Cardiac muscle cell (in vitro differentiated cells and primary cell): ENCODE results near the gene PRKCA. TPM values are rescaled to one million over a fixed set of nuclear protein-coding genes. Genes with fewer than 3 reads are reported as not detected.
"Not testable (repeated sequence)": the region's sequence is repeated elsewhere in the genome, so short reads cannot be mapped to it uniquely, and the experiment has no call there.

Experiments used
- DNase-seq, 2 donors: peaks; one replicate each; pipeline versions ENCODE4 v3.0.0 to v3.0.0-alpha.2; 2010 to 2017; ENCODE audit warnings: low read depth in 1 of 2, low spot score in 1 of 2
- H3K27ac ChIP-seq: fragments of 200-600 bp; sonication (generic); 2 replicates; pipeline ENCODE4 v1.5.1; 2016
- H3K27me3 ChIP-seq: fragments of 200-600 bp; sonication (generic); 2 replicates; pipeline ENCODE4 v1.6.0; 2016; ENCODE audit warnings: control low read depth
- H3K36me3 ChIP-seq: fragments of 200-600 bp; sonication (generic); 2 replicates; pipeline ENCODE4 v1.5.1; 2016; ENCODE audit warnings: control low read depth
- H3K4me1 ChIP-seq: fragments of 200-600 bp; sonication (generic); 2 replicates; pipeline ENCODE4 v1.8.1; 2017; ENCODE audit warnings: low read depth, mild to moderate bottlenecking, mixed run types
- H3K4me3 ChIP-seq: fragments of 200-600 bp; sonication (generic); 2 replicates; pipeline ENCODE4 v1.5.1; 2016; ENCODE audit warnings: mild to moderate bottlenecking
- H3K9me3 ChIP-seq: fragments of 200-600 bp; sonication (generic); 2 replicates; pipeline ENCODE4 v1.5.1; 2017; ENCODE audit warnings: low read depth, mild to moderate bottlenecking, control low read depth
- polyA plus RNA-seq: library from polyadenylated mRNA; unstranded; fragments of >200 nt; fragmentation: Nextera tagmentation; extraction: Ambion mirVana; gene quantifications from 2 replicates; pipeline ENCODE4 v1.2.1, GENCODE V29; 2016
- total RNA-seq: library from RNA; depleted of rRNA; stranded (reverse); fragments of >200 nt; gene quantifications from 2 replicates; pipeline ENCODE4 v1.2.3, GENCODE V29; 2016
- TF ChIP-seq, protein P1 (sequence below): IDR thresholded peaks from 2 replicates; pipeline ENCODE4 v1.5.1; 2012; ENCODE audit warnings: low read depth, mild to moderate bottlenecking, low read length

Gene PRKCA
- total and polyA plus RNA-seq, 2 experiments from 2014 or later = 3.1 to 10.3 TPM

DNA sequence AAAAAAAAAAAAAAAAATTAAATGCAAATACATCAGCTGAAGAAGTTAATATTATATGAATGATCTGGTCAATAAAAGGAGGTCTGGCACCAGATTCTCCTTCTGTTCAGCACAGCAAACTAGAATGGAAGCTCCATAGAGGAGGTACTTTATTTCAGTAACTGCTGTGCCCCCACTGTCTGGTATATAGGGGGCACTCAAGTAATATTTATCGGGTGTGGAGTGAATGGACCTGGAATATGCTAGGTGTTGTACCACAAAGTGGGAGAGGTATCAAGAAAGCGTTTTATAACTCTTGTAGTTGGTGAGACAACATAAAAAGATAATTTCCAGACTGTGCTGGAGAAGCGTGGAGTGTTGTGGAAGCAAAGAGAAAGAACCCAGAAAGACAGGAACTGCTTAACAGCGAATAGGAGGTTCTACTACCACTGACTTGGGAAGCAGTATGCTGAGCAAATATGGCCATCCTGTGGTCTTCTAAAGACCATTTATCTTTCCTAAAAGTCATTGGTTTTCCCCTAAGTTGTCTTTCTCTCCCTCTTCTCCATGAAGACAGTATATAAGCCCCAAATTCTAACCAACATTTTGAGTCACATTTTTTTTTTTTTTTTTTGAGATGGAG is 12.2 kb upstream of the PRKCA start:
- Histone ChIP-seq H3K27me3 (no peaks in the 10 kb centered on the region), H3K4me1 (no peaks in the 10 kb centered on the region), H3K36me3 (no peaks in the 10 kb centered on the region), H3K27ac (no peak overlapping the region), H3K4me3 (no peak overlapping the region), H3K9me3 (no peaks in the 10 kb centered on the region)
- TF ChIP-seq, protein P1, sequence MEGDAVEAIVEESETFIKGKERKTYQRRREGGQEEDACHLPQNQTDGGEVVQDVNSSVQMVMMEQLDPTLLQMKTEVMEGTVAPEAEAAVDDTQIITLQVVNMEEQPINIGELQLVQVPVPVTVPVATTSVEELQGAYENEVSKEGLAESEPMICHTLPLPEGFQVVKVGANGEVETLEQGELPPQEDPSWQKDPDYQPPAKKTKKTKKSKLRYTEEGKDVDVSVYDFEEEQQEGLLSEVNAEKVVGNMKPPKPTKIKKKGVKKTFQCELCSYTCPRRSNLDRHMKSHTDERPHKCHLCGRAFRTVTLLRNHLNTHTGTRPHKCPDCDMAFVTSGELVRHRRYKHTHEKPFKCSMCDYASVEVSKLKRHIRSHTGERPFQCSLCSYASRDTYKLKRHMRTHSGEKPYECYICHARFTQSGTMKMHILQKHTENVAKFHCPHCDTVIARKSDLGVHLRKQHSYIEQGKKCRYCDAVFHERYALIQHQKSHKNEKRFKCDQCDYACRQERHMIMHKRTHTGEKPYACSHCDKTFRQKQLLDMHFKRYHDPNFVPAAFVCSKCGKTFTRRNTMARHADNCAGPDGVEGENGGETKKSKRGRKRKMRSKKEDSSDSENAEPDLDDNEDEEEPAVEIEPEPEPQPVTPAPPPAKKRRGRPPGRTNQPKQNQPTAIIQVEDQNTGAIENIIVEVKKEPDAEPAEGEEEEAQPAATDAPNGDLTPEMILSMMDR = peak; percentile 20
- DNase-seq = no peak

- no peak overlapping the region for H3K27ac ChIP-seq
- H3K36me3 ChIP-seq = no peaks in the 10 kb centered on the region
- TF ChIP-seq, protein P1 = no peak
- H3K9me3 ChIP-seq = no peaks in the 10 kb centered on the region
- no peak overlapping the region for H3K4me3 ChIP-seq
- no peaks in the 10 kb centered on the region for H3K4me1 ChIP-seq
- no peaks in the 10 kb centered on the region for H3K27me3 ChIP-seq
- no peak for DNase-seq
Observed at GRCh38 chr17:66292353-66292752, 10.1 kb upstream of the PRKCA start.

DNA sequence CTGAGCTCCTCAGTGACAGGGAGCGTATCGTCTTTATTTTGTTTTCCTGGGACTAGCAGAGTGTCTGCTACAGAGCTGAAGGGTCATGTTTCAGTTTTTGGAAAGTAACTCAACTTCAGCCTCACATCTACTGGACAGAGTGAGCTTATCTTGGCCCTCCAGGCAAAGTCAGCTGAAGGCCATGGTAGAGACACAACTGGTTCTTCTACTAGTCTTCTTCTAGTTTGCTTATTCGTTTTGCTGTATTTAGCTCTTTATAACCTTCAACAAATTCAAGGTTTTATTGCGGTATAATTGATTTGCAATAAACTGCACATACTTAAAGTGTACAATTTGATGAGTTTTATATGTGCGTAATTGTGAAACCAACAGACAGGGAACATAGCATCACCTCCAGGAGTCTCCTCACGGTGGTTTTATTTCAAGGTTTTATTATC is 6.1 kb upstream of the PRKCA start:
- Histone ChIP-seq H3K4me3 (no peak overlapping the region), H3K9me3 (no peaks in the 10 kb centered on the region), H3K4me1 (no peaks in the 10 kb centered on the region), H3K27me3 (peaks cover 34% of the 10 kb centered on the region), H3K36me3 (no peaks in the 10 kb centered on the region), H3K27ac (no peak overlapping the region)
- TF ChIP-seq, protein P1 = no peak
- DNase-seq = peak in 1 of 2 donors; percentile 15

DNA sequence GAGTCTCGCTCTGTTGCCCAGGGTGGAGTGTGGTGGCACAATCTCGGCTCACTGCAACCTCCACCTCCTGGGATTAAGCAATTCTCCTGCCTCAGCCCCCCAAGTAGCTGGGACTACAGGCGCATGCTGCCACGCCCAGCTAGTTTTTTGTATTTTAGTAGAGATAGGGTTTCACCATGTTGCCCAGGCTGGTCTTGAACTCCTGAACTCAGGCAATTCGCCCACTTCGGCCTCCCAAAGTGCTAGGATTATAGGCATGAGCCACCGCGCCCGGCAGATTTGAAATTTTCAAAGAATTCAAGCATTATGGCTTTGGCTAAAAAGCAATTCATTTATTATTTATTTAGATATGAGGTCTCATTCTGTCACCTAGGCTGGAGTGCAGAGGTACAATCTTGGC is 5.0 kb upstream of the PRKCA start:
- H3K4me3 ChIP-seq, H3K27ac ChIP-seq, DNase-seq, H3K4me1 ChIP-seq, H3K9me3 ChIP-seq, H3K36me3 ChIP-seq: not testable (repeated sequence)
- peaks cover 41% of the 10 kb centered on the region for H3K27me3 ChIP-seq

DNA sequence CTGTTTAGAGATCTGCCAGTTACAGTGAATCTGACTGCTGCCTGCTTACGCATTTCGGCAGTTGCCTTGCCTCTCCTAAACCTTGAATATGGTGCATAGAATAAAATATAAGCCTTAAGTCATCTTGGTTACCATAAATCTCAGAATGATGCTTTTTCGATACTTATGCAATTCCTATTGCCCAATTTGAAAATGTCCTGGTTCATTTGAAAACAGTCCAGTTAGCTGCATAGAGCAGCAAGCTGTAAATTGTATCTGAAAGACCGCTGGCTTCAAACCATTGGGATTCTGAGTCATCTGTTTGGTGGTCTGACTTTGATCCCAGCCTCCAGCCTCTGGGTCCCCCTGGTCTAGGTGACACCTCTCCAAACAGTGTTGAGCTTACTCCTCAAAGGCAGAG is 2.7 kb upstream of the PRKCA start:
- Histone ChIP-seq H3K4me3 (no peak overlapping the region), H3K9me3 (no peaks in the 10 kb centered on the region), H3K27me3 (peaks cover 41% of the 10 kb centered on the region), H3K27ac (no peak overlapping the region), H3K4me1 (peaks cover 2% of the 10 kb centered on the region), H3K36me3 (no peaks in the 10 kb centered on the region)
- DNase-seq = peak in 1 of 2 donors; percentile 53
- TF ChIP-seq, protein P1 = no peak

- Histone ChIP-seq H3K27ac (no peak overlapping the region), H3K4me1 (peaks cover 7% of the 10 kb centered on the region), H3K36me3 (no peaks in the 10 kb centered on the region), H3K27me3 (peaks cover 41% of the 10 kb centered on the region), H3K4me3 (no peak overlapping the region), H3K9me3 (no peaks in the 10 kb centered on the region)
- no peak for DNase-seq
- TF ChIP-seq, protein P1 = no peak
Observed at GRCh38 chr17:66300956-66301355, 1.5 kb upstream of the PRKCA start.
